ENCODE data around the gene ZRANB3.

GRCh38 chr2:135532581-135532980 lies 1.6 kb upstream of the ZRANB3 start:
- TF ChIP-seq POLR2A (IDR thresholded peaks at IDR 0.05) (no peak), CTCF (IDR thresholded peaks at IDR 0.05) (no peak)
